Kidney epithelial cell (primary cell): ENCODE measurements around the gene HSD17B8. TPM values are rescaled to one million over a fixed set of nuclear protein-coding genes. Genes with fewer than 3 reads are reported as not detected.

Experiments
- DNase-seq: peaks from one replicate; pipeline ENCODE4 v3.0.0-alpha.2; 2010; ENCODE audit warnings: low read depth
- H3K27me3 ChIP-seq: 2 replicates; pipeline ENCODE4 v1.6.0; 2011; ENCODE audit warnings: low read length; ENCODE audit not compliant: control insufficient read depth, insufficient read depth
- H3K36me3 ChIP-seq: 2 replicates; pipeline ENCODE4 v1.5.1; 2011; ENCODE audit warnings: low read length; ENCODE audit not compliant: control insufficient read depth, insufficient read depth
- H3K4me3 ChIP-seq: 2 replicates; pipeline ENCODE4 v1.5.1; 2011; ENCODE audit warnings: low read depth, mild to moderate bottlenecking, control low read depth, low read length
- CTCF ChIP-seq: IDR thresholded peaks from 2 replicates; pipeline ENCODE4 v1.5.1; 2011; ENCODE audit warnings: mild to moderate bottlenecking, moderate library complexity, low read length, control low read depth, inconsistent platforms; ENCODE audit not compliant: insufficient read depth, poor library complexity, severe bottlenecking
- total RNA-seq: library from RNA; depleted of rRNA; stranded (reverse); fragments of >200 nt; gene quantifications from 2 replicates; pipeline ENCODE4 v1.2.3, GENCODE V29; 2015

Gene HSD17B8
- total RNA-seq, 1 donor from 2014 or later, result 13.1 TPM

- TF ChIP-seq CTCF, result no peak
Measured at GRCh38 chr6:33252759-33253158, 48.3 kb downstream of the HSD17B8 start.

GRCh38 chr6:33254591-33254990 is 50.1 kb downstream of the HSD17B8 start:
- Histone ChIP-seq H3K36me3 (no peaks in the 10 kb centered on the region), H3K4me3 (no peak overlapping the region), H3K27me3 (no peaks in the 10 kb centered on the region)
- no peak for DNase-seq
- TF ChIP-seq CTCF, result no peak

More at GRCh38 chr6:33252759-33253158, 48.3 kb downstream of the HSD17B8 start:
- no peak overlapping the region for H3K4me3 ChIP-seq
- no peaks in the 10 kb centered on the region for H3K36me3 ChIP-seq
- DNase-seq, result no peak
- no peaks in the 10 kb centered on the region for H3K27me3 ChIP-seq

Other genes with a start within 250 kb of the HSD17B8 start
- 191 and 206 TPM in 2 replicates for gene BRD2, start 236.1 kb upstream of the HSD17B8 start, total RNA-seq
- gene HLA-DOA, start 195.1 kb upstream of the HSD17B8 start, total RNA-seq, result 0.71 and 1.6 TPM in 2 replicates
- gene HLA-DPA1, start 131.0 kb upstream of the HSD17B8 start, total RNA-seq, result 0.29 and 0.48 TPM in 2 replicates
- gene HLA-DPB1, start 128.7 kb upstream of the HSD17B8 start, total RNA-seq, result 5.5 and 7.6 TPM in 2 replicates
- gene COL11A2, start 12.2 kb upstream of the HSD17B8 start, total RNA-seq, result 0.14 and 0.38 TPM in 2 replicates
- gene RXRB, start 4.0 kb upstream of the HSD17B8 start, total RNA-seq, result 24.4 and 24.9 TPM in 2 replicates
- gene SLC39A7, start 3.8 kb upstream of the HSD17B8 start, total RNA-seq, result 94.1 and 94.9 TPM in 2 replicates
- 12.1 and 16.4 TPM in 2 replicates for gene RING1, start 3.8 kb downstream of the HSD17B8 start, total RNA-seq
- 32.3 and 56.1 TPM in 2 replicates for gene VPS52, start 67.2 kb downstream of the HSD17B8 start, total RNA-seq
- 6,267 and 7,360 TPM in 2 replicates for gene RPS18, start 67.4 kb downstream of the HSD17B8 start, total RNA-seq
- gene B3GALT4, start 72.5 kb downstream of the HSD17B8 start, total RNA-seq, result 1.4 and 2.5 TPM in 2 replicates
- gene WDR46, start 84.6 kb downstream of the HSD17B8 start, total RNA-seq, result 53.2 and 70.5 TPM in 2 replicates
- 42.9 and 51.4 TPM in 2 replicates for gene PFDN6, start 84.9 kb downstream of the HSD17B8 start, total RNA-seq
- gene RGL2, start 94.3 kb downstream of the HSD17B8 start, total RNA-seq, result 42.3 and 45.5 TPM in 2 replicates
- 214 and 300 TPM in 2 replicates for gene TAPBP, start 109.4 kb downstream of the HSD17B8 start, total RNA-seq
- gene ZBTB22, start 113.1 kb downstream of the HSD17B8 start, total RNA-seq, result 17.5 and 18.4 TPM in 2 replicates
- 44.4 and 53.7 TPM in 2 replicates for gene DAXX, start 118.3 kb downstream of the HSD17B8 start, total RNA-seq
- 8.4 and 10.3 TPM in 2 replicates for gene KIFC1, start 187.2 kb downstream of the HSD17B8 start, total RNA-seq
- 27.9 and 28.0 TPM in 2 replicates for gene PHF1, start 206.4 kb downstream of the HSD17B8 start, total RNA-seq
- 226 and 227 TPM in 2 replicates for gene CUTA, start 213.5 kb downstream of the HSD17B8 start, total RNA-seq
- 3.3 and 4.2 TPM in 2 replicates for gene SYNGAP1, start 215.4 kb downstream of the HSD17B8 start, total RNA-seq
- 7.4 and 7.6 TPM in 2 replicates for gene ZBTB9, start 249.9 kb downstream of the HSD17B8 start, total RNA-seq